CD4-positive, alpha-beta T cell treated with Interleukin-21 for 1 hour (primary cell): ENCODE data around the gene MMD.
"Not testable (repeated sequence)": the region's sequence is repeated elsewhere in the genome, so short reads cannot be mapped to it uniquely, and the experiment has no call there.

Experiments
- DNase-seq: peaks from one replicate; pipeline ENCODE4 v3.0.0-alpha.2; 2020

MMD gene

GRCh38 chr17:55390364-55390977 is 31.2 kb downstream of the MMD start:
- no peak for DNase-seq

GRCh38 chr17:55389715-55390114 is 31.9 kb downstream of the MMD start:
- DNase-seq = not testable (repeated sequence)

GRCh38 chr17:55388842-55389241 is 32.8 kb downstream of the MMD start:
- DNase-seq = no peak

- DNase-seq = no peak
These were observed 34.8 kb downstream of the MMD start for GRCh38 chr17:55386796-55387332.

GRCh38 chr17:55384643-55385232 is 36.9 kb downstream of the MMD start:
- DNase-seq = no peak

GRCh38 chr17:55383771-55384642 is 37.6 kb downstream of the MMD start:
- no peak for DNase-seq

- no peak for DNase-seq
These were observed 40.4 kb downstream of the MMD start for GRCh38 chr17:55381017-55381770.

GRCh38 chr17:55377671-55378275 is 43.9 kb downstream of the MMD start:
- DNase-seq = no peak

- DNase-seq = no peak
These were observed 52.9 kb downstream of the MMD start for GRCh38 chr17:55368706-55369105.

GRCh38 chr17:55366020-55366481 is 55.6 kb downstream of the MMD start:
- no peak for DNase-seq

- no peak for DNase-seq
These were observed 58.6 kb downstream of the MMD start for GRCh38 chr17:55363033-55363432.

GRCh38 chr17:55360971-55361370 is 60.7 kb downstream of the MMD start:
- DNase-seq = no peak

GRCh38 chr17:55356434-55357328 is 65.0 kb downstream of the MMD start:
- peak; percentile 73 for DNase-seq

- no peak for DNase-seq
These were observed 66.7 kb downstream of the MMD start for GRCh38 chr17:55354941-55355340.

- DNase-seq = no peak
These were observed 67.6 kb downstream of the MMD start for GRCh38 chr17:55354010-55354409.

GRCh38 chr17:55351226-55351625 is 70.4 kb downstream of the MMD start:
- no peak for DNase-seq

GRCh38 chr17:55350825-55351205 is 70.8 kb downstream of the MMD start:
- no peak for DNase-seq

GRCh38 chr17:55348749-55349354 is 72.8 kb downstream of the MMD start:
- peak; percentile 60 for DNase-seq

GRCh38 chr17:55347341-55347740 is 74.3 kb downstream of the MMD start:
- no peak for DNase-seq

- DNase-seq = no peak
These were observed 75.0 kb downstream of the MMD start for GRCh38 chr17:55346658-55347057.

GRCh38 chr17:55345132-55345531 is 76.5 kb downstream of the MMD start:
- DNase-seq = no peak
